Glutamatergic neuron (in vitro differentiated cells): ENCODE data around the gene CPN2. TPM values are rescaled to one million over a fixed set of nuclear protein-coding genes. Genes with fewer than 3 reads are reported as not detected.

ENCODE experiments used
- DNase-seq: peaks from one replicate; pipeline ENCODE4 v3.0.0; 2022
- H3K27ac Mint-ChIP-seq: one replicate; pipeline ENCODE4 v1.8.0; 2020; ENCODE audit warnings: mild to moderate bottlenecking, mixed read lengths, inconsistent platforms; ENCODE audit not compliant: unreplicated experiment
- H3K27me3 Mint-ChIP-seq: one replicate; pipeline ENCODE4 v1.8.0; 2020; ENCODE audit warnings: mild to moderate bottlenecking, moderate library complexity, mixed read lengths, inconsistent platforms; ENCODE audit not compliant: unreplicated experiment
- H3K36me3 Mint-ChIP-seq: one replicate; pipeline ENCODE4 v1.8.0; 2020; ENCODE audit warnings: mild to moderate bottlenecking, mixed read lengths, inconsistent platforms; ENCODE audit not compliant: unreplicated experiment
- H3K4me1 Mint-ChIP-seq: one replicate; pipeline ENCODE4 v1.8.0; 2020; ENCODE audit warnings: mild to moderate bottlenecking, low read depth, mixed read lengths, inconsistent platforms; ENCODE audit not compliant: unreplicated experiment
- H3K4me3 Mint-ChIP-seq: one replicate; pipeline ENCODE4 v1.8.0; 2020; ENCODE audit warnings: mild to moderate bottlenecking, mixed read lengths, inconsistent platforms; ENCODE audit not compliant: unreplicated experiment
- H3K9me3 Mint-ChIP-seq: one replicate; pipeline ENCODE4 v1.8.0; 2020; ENCODE audit warnings: mild to moderate bottlenecking, moderate library complexity, mixed read lengths, inconsistent platforms; ENCODE audit not compliant: unreplicated experiment
- CTCF ChIP-seq: fragments of 200-600 bp; sonication (generic); IDR thresholded peaks from one replicate; pipeline ENCODE4 v1.5.0; 2021; ENCODE audit not compliant: partially characterized antibody, unreplicated experiment
- total RNA-seq: library from RNA; stranded (reverse); fragmentation: NEBNext Ultra II Directional; extraction: Animal tissue kit (Norgen Biotek cat#: 25700); gene quantifications from one replicate; pipeline ENCODE4 v1.2.1, GENCODE V29; 2021; ENCODE audit not compliant: unreplicated experiment

The CPN2 gene
- total RNA-seq, 1 donor from 2014 or later: not detected

- no peaks in the 10 kb centered on the region for H3K36me3 Mint-ChIP-seq
- DNase-seq: no peak
- peaks cover 5% of the 10 kb centered on the region for H3K27me3 Mint-ChIP-seq
- no peak overlapping the region for H3K4me3 Mint-ChIP-seq
- H3K9me3 Mint-ChIP-seq: peaks cover 2% of the 10 kb centered on the region
- H3K4me1 Mint-ChIP-seq: peaks cover 20% of the 10 kb centered on the region
- H3K27ac Mint-ChIP-seq: no peak overlapping the region
- no peak for TF ChIP-seq CTCF
These were observed 21.9 kb upstream of the CPN2 start for GRCh38 chr3:194373028-194373427.

- H3K4me1 Mint-ChIP-seq: peaks cover 18% of the 10 kb centered on the region
- TF ChIP-seq CTCF: no peak
- no peak overlapping the region for H3K27ac Mint-ChIP-seq
- no peak overlapping the region for H3K4me3 Mint-ChIP-seq
- H3K9me3 Mint-ChIP-seq: peaks cover 4% of the 10 kb centered on the region
- no peak for DNase-seq
- H3K27me3 Mint-ChIP-seq: peaks cover 5% of the 10 kb centered on the region
- no peaks in the 10 kb centered on the region for H3K36me3 Mint-ChIP-seq
These were observed 19.6 kb upstream of the CPN2 start for GRCh38 chr3:194370753-194371152.

- no peak for TF ChIP-seq CTCF
- no peak for DNase-seq
- Mint-ChIP-seq H3K4me1 (peaks cover 11% of the 10 kb centered on the region), H3K27me3 (peaks cover 5% of the 10 kb centered on the region), H3K4me3 (no peak within 1 kb of the TSS), H3K9me3 (peaks cover 4% of the 10 kb centered on the region), H3K27ac (no peak within 1 kb of the TSS), H3K36me3 (no peaks in the 10 kb centered on the region)
These were observed 18.6 kb upstream of the CPN2 start, which contains the start of gene LRRC15 for GRCh38 chr3:194369522-194370279. TSS of gene LRRC15 (minus strand) at chr3:194369743. CDS start at chr3:194361043, 8,700 bp downstream.

- Mint-ChIP-seq H3K27me3 (peaks cover 5% of the 10 kb centered on the region), H3K4me3 (no peak overlapping the region), H3K36me3 (no peaks in the 10 kb centered on the region), H3K9me3 (peaks cover 4% of the 10 kb centered on the region), H3K4me1 (peaks cover 5% of the 10 kb centered on the region), H3K27ac (no peak overlapping the region)
- TF ChIP-seq CTCF: no peak
- DNase-seq: no peak
These were observed 17.8 kb upstream of the CPN2 start for GRCh38 chr3:194368918-194369317.
